GM18520 (cell line): ENCODE results near the gene GPR42.
"Not testable (repeated sequence)": the region's sequence is repeated elsewhere in the genome, so short reads cannot be mapped to it uniquely, and the experiment has no call there.

Experiments
- ATAC-seq: cut with Tn5 transposase; IDR thresholded peaks from one replicate; pipeline ENCODE4 v1.9.1; 2021; ENCODE audit not compliant: unreplicated experiment

GPR42 gene

DNA sequence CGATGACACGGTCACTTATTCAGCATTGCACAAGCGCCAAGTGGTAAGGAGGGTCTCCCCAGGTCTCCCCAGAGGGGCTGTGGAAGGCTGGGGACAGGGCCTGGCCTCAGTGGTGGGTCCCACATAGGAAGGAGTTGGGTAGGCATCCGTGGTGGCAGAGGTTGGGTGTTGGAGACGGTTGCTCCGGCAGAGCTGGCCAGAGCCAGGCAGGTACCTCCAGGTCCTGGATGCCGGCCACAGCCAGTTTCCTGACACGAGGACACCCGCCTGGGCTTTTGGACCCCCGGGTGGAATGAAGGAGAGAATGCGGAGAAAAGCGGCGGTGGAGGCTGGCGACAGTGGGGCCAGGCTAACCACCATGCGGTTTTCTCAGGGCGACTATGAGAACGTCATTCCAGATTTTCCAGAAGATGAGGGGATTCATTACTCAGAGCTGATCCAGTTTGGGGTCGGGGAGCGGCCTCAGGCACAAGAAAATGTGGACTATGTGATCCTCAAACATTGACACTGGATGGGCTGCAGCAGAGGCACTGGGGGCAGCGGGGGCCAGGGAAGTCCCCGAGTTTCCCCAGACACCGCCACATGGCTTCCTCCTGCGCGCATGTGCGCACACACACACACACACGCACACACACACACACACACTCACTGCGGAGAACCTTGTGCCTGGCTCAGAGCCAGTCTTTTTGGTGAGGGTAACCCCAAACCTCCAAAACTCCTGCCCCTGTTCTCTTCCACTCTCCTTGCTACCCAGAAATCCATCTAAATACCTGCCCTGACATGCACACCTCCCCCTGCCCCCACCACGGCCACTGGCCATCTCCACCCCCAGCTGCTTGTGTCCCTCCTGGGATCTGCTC is 24.4 kb upstream of the GPR42 start:
- no peak for ATAC-seq

DNA sequence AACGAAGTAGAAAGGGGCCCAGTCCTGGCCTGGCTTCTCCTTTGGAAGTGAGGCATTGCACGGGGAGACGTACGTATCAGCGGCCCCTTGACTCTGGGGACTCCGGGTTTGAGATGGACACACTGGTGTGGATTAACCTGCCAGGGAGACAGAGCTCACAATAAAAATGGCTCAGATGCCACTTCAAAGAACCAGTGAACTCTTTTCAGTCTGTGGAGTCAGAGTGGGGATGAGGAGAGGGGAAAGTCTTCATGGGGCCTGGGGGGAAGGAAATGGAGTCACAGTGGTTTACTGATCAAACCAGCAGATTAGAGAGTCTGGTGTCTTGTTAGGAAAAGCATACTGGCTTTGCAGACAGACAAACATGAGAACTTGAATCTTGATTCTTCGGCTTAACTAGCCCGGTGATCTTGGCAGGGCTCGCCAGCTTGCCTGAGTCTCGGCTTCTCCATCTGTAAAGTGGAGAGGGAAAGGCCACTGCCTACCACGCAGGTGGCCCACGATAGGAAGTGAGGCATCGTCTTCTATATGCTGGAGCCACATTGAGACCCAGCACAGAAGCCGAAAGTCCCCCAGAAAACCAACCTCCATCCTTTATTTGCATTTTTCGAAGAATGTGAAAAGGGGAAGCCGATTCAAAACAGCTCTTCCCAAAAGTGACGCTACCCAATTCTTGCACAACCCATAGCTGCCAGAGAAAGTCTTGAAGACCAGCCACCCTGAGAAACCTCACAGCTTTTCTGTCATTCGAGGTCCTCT is 23.5 kb upstream of the GPR42 start, which contains the start of gene FFAR1:
Gene FFAR1 (plus strand): TSS at position 732 of the 759 bp plus-strand sequence. CDS start 3,650 bp downstream, outside the sequence.
- peak; percentile 44 for ATAC-seq

DNA sequence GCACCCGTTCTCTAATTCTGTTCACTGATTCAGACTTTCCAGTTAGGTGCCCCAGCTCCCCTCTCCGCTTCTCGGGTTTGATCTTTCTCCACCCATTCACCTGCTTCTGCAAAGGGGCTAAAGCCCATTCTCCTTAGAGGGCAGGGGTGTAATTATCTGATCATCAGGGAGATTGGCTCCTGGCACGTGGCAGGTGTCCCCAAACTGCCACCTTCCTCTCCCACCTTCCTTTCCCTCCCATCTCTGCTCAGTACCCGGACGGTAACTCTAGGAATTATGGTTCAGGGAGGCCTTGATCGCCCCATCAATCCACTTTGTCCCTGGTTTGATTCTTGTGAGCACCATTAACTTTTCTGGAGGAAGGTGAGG is 23.0 kb upstream of the GPR42 start:
- no peak for ATAC-seq

DNA sequence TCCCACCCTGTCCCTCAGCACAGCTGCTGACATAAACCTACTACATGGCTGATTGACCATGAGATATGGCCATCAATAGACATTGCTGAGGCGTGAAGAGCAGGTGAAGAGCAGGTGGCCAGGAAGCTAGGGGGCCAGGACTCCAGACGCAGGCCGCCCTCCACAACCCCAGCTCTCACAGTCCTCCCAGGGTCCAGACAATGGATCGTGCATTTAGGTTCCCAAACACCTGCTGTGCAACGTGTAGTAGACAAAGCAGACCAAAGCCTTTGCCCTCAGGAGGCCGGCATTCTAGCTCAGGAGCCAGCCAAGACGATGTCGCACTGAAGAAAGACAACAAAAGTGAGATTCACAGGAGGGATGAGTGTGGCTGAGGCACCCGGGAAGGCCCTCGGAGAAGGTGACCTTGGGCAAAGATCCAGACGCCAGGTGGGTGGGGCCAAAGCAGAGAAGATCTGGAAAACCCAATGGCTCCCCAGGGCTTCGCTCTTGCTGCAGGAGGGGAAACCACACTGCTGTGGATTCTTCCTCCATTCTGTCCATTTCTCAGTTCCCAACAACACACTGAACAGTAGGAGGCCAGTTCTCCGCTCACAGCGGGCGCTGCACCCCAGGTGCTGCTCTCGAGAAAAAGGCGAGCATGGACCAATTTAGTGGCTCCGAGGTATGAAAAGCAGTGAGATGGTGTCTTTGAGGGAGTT is 21.8 kb upstream of the GPR42 start:
- ATAC-seq = no peak

DNA sequence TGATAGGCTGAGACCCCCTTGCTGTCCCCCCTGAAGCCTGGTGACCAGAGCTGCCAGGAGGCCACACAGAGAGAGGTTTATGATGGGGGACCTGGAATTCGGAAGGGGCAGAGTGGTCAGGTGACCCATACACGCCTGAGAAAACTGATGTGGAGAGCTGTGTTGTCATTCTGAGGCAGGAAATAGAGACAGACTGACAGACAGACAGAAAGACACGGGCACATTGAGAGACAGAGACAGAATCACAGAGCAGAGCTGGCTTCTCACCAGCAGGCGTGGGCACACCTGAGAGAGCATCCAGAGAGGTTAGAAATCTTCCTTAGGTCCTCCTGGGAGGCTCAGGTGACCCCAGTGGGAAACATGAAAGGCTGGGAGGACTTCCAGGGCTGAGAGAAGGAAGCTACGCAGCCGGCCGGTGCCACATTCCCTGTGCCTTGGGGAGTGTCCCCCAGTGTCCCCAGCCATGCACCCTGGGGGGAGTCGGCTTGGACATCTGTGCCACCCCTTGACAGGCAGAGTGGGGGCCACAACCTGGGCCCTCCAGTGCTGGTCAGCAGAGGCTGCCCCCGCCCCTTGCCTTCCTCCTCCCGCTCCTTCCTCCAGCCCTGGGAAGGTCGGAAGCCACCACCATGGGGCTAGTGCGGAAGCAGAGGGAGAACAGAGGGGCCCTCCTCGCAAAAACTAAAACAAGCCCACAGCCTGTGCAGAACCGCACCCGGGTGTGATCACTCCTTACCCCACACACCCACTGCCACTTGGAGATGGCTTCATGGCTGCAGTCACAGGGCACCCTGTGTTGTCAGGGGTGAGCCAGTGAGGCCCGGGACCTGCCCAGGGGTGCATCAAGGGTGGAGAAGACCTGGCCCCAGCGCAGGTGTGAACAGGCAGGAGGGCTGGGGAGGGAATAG is 21.0 kb upstream of the GPR42 start:
- no peak for ATAC-seq

DNA sequence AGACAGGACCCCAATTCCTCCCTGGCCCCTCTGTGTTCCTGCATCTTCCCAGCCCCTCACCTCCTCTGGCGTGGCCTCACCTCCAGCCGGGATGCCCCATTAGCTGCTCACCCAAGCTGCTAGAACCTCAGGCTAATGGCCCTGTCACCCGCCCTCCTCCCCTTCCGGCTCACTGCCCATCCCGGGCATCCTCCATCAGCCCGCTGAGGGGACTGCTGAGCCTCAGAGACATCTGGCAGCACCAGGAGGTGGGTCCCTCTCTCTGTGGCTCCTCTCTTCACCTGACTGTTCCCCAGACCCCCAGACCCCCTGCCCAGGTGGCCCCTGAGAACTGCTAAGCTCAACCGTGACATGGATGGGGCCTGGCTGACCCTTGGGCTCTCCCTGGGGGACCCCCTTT is 20.3 kb upstream of the GPR42 start:
- no peak for ATAC-seq

DNA sequence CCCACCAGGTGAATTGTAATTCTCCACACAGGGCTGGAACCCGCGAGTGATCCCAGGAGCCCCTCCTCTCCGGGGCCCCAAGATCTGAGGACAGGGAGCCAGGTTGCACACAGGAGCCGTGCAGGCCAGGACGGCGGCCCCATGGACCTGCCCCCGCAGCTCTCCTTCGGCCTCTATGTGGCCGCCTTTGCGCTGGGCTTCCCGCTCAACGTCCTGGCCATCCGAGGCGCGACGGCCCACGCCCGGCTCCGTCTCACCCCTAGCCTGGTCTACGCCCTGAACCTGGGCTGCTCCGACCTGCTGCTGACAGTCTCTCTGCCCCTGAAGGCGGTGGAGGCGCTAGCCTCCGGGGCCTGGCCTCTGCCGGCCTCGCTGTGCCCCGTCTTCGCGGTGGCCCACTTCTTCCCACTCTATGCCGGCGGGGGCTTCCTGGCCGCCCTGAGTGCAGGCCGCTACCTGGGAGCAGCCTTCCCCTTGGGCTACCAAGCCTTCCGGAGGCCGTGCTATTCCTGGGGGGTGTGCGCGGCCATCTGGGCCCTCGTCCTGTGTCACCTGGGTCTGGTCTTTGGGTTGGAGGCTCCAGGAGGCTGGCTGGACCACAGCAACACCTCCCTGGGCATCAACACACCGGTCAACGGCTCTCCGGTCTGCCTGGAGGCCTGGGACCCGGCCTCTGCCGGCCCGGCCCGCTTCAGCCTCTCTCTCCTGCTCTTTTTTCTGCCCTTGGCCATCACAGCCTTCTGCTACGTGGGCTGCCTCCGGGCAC is 19.3 kb upstream of the GPR42 start:
- ATAC-seq = no peak

DNA sequence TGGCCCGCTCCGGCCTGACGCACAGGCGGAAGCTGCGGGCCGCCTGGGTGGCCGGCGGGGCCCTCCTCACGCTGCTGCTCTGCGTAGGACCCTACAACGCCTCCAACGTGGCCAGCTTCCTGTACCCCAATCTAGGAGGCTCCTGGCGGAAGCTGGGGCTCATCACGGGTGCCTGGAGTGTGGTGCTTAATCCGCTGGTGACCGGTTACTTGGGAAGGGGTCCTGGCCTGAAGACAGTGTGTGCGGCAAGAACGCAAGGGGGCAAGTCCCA is 18.8 kb upstream of the GPR42 start:
- no peak for ATAC-seq

DNA sequence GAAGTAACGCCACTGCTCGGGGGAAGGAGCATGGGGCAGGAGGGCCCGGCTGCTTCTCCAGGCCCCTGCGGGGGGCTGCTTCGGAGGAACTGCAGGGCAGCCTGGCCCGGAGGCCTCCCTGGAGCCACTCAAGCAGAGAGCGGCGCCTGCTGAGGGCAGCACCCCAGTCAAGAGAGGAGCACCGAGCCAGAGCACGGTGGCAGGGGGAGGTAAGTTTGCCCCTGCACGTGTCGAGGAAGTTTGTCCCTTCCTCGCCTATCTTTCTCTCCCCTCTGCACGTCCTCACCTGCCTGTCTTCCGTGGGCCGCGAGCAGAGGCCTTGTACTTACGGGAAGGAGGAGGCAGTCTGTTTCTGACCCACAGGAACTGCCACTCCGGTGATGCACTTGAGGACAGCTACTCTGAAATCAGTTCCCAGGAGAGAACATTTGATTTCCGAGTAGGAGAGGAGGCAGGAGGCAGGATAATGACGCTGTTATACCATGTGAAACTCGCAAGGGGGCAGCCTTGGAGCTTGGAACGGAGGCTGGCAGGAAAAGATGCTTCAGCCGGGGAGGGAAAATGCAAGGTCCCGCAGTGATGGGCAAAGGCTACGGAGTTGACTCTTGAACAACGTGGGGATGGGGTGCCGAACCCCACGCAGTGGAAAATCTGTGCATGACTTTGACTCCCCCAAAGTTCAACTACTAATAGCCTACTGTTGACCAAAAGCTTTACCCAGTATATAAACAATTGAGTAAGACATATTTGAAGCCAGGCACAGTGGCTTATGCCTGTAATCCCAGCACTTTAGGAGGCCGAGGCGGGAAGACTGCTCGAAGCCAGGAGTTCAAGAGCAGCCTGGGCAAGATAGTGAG is 18.2 kb upstream of the GPR42 start:
- ATAC-seq = no peak

DNA sequence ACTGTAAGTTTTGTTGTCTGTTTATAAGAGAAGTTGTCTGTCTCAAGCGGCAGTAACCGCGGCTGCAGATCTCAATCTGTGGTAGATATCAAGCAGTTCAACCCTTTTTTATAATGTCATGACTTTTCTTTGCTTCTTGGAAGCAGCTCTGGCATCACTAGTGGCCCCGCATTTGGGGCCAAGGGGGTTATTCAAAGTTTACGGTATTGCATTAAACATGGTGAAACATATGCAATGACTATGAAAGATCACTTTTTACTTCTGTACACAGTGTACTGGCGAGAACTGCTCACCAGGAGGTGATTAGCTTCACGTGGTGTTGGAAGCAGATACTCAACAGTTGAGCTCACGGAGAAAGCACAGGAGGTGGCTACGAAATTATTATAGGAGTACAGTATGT is 17.2 kb upstream of the GPR42 start:
- no peak for ATAC-seq

DNA sequence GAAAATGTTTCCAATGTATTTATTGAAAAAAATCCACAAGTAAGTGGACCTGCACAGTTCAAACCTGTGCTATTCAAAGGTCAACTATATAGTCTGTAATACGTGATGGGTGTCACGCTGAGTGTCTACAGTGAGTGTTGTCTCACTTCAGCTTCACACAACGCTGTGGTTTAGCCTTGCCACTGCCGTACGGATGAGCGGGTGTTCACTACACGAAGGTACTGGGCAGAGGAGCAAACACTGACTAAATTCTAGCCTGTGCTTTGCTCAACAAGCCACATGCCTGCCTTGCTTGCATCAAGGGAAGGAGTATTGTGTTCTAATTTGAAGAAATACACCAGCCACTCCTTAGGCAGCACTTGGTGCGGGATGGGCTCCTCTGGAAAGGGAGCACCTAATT is 16.0 kb upstream of the GPR42 start:
- no peak for ATAC-seq

DNA sequence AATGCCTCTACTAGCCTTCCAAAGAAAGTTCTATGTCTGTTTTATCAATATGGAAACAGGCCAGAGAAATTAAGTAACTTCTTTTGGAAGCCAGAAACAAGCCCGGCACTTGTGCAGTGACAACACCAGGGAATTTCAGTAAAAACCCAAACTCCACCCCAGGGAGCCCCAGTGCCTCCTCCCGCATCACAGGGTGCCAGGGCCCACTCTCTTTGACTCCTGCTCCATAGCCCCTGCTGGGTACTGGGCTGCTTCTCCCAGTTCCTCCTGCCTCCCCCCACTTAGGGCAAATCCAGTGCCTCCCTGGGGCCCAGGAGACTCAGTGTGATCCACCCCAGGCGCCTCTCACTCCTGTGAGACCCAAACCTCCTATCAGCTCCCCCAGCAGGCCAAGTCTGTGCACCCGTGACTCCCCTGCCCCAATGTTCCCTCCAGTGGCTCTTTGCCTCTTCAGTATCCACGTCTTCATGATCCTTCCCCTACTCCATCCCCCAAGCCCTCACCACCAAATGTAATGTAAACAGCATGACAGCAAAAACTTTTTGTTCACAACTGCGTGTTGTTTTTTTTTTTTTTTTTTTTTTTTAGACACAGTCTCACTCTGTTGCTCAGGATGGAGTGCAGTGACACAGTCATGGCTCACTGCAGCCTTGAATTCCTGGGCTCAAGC is 14.9 kb upstream of the GPR42 start:
- no peak for ATAC-seq

DNA sequence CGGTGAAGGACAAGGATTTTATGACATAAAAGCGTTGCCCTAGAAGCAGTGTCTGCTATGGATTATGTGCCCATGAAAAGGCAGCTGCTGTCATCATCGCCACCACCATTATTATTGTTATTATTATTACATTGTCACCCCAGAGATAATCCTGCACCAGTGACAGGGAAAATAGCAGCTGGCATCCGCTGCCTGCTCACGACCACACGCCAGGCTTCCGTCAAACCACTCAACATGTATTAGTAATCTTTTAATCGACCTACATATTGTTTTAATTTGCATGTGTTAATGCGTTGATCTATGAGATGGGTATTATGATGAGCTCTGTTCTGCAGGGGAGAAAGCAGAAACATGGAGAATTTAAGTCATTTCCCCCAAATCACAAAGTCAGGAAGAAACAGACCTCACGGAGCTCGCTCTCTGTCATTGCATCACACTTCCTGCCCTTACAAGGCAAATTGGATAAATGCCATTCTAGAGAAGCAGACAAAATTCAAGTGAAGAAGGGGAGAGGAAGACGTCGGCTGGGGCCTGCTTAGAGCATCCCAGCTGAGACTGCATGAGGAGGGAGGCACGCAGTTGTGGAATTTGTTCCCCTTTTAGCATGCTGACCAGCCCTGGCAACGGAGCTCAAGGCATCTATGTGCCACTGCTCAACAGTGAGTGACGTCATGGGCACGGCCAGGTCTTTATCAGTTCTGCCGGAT is 12.8 kb upstream of the GPR42 start, which contains the start of gene FFAR3:
Gene FFAR3 (plus strand): TSS at position 594 of the 707 bp plus-strand sequence. CDS start 431 bp downstream, outside the sequence.
- no peak for ATAC-seq

DNA sequence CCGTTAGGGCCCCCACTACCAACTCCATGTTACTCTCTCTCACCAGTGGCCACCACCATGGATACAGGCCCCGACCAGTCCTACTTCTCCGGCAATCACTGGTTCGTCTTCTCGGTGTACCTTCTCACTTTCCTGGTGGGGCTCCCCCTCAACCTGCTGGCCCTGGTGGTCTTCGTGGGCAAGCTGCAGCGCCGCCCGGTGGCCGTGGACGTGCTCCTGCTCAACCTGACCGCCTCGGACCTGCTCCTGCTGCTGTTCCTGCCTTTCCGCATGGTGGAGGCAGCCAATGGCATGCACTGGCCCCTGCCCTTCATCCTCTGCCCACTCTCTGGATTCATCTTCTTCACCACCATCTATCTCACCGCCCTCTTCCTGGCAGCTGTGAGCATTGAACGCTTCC is 12.0 kb upstream of the GPR42 start:
- ATAC-seq = not testable (repeated sequence)

DNA sequence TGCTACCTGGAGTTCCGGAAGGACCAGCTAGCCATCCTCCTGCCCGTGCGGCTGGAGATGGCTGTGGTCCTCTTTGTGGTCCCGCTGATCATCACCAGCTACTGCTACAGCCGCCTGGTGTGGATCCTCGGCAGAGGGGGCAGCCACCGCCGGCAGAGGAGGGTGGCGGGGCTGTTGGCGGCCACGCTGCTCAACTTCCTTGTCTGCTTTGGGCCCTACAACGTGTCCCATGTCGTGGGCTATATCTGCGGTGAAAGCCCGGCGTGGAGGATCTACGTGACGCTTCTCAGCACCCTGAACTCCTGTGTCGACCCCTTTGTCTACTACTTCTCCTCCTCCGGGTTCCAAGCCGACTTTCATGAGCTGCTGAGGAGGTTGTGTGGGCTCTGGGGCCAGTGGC is 11.5 kb upstream of the GPR42 start:
- not testable (repeated sequence) for ATAC-seq

DNA sequence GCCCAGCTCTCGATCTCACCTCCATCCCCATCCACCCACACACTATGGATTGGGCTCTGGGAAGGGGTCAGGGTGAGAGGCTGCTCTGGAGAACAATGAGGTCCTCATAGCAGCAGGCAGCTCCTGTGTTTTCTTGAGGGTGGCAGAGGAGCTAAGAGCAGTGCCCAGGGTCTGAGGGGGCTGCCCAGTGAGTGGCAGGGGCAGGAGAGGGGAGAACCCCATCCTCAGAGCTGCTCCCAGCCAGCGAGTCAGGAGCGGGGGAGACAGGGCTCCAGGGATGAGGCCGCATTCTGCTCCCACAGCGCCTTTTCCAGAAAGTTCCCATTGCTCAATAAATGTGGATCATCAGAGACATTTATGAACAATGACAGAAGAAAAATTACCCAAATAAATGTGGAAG is 10.8 kb upstream of the GPR42 start:
- not testable (repeated sequence) for ATAC-seq

DNA sequence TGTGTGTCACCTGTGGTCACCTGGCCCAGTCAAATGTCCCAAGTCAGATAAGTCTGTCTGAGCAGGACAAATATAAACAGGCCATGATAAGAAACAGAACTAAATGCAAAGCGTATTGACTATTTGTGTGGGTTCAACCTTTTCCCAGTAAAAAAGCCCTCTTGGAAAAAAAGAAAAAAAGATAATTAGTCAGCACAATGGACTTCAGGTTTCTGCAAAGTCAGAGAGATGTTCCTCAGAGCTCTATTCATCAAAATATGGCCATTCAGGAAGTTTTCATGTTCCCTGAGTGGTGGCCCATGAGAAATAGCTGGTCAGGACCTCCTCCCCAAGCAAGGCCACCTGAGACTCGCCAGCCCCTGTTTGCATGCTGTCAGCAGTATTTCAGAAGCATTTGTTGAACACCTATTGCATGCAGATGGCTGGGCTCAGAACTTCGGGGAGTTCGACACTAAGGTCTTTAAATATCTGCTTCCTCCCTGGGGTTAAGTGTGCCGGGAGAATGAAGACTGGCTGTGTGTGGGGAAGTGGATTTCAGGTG is 9.9 kb upstream of the GPR42 start:
- ATAC-seq = no peak
